ENCODE measurements around the gene MTHFD1. TPM values are rescaled to one million over a fixed set of nuclear protein-coding genes. Genes with fewer than 3 reads are reported as not detected.

The MTHFD1 gene
- polyA plus RNA-seq, 3 donors, result 11.8 to 21.3 (median 14.3) TPM

DNA sequence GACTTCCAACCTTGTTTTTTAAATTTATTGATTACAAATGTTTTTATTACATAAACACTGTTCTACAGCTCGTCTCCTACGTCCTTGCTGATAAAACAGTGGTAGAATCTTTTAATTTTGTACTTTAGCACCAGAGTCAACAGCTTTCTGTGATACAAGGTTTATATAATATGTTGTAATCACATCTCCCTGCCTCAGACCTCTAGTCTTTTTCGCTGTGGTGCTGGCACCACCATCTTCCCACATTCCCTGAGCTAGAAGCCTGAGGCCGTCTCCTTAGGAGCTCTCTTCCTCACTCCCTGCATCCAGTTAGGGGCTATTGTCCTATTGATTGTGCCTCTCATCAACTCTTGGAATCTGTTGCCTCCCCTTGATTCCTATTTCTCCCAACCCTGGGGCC lies 17.1 kb downstream of the MTHFD1 start:
- Histone ChIP-seq H3K79me2 (ENCODE audit: insufficient read depth, low read length) (no peaks in the 10 kb centered on the region), H3K9ac (ENCODE audit: insufficient read depth, low read length, poor library complexity, severe bottlenecking) (no peak overlapping the region), H3K27ac (ENCODE audit: low read depth in 1 of 2, low read length in 2 of 2) (no peak overlapping the region), H3K4me2 (replicated peaks; ENCODE audit: extremely low read depth, low read length, poor library complexity, severe bottlenecking) (no peak overlapping the region), H3K4me1 (ENCODE audit: control insufficient read depth in 1 of 2, insufficient read depth in 2 of 2, low read length in 2 of 2) (no peaks in the 10 kb centered on the region), H3K27me3 (ENCODE audit: control insufficient read depth in 2 of 2, insufficient read depth in 2 of 2, low read length in 2 of 2) (no peaks in the 10 kb centered on the region), H3K36me3 (replicated peaks in 1 of 2; ENCODE audit: control insufficient read depth in 1 of 2, insufficient read depth in 2 of 2, low read length in 2 of 2) (peaks cover 5 to 48% of the 10 kb centered on the region in 2 donors), H3K9me3 (replicated peaks in 1 of 2; ENCODE audit: control insufficient read depth in 1 of 2, insufficient read depth in 1 of 2, low read length in 2 of 2) (no peaks in the 10 kb centered on the region), H4K20me1 (ENCODE audit: insufficient read depth, low read length) (no peaks in the 10 kb centered on the region), H2AFZ (ENCODE audit: insufficient read depth, low read depth, low read length, poor library complexity, severe bottlenecking) (no peak overlapping the region), H3K4me3 (replicated peaks in 1 of 3; ENCODE audit: low read depth in 2 of 3, low read length in 3 of 3) (no peak overlapping the region)
- 100% methylated on average over 1 of the region's 4 CpGs for WGBS (ENCODE audit: insufficient coverage)
- Mint-ChIP-seq H3K4me1 (no peaks in the 10 kb centered on the region), H3K4me3 (no peak overlapping the region), H3K27me3 (ENCODE audit: low read depth in 3 of 3) (peaks cover 0 to 5% (median 0%) of the 10 kb centered on the region in 3 donors), H3K9me3 (no peaks in the 10 kb centered on the region), H3K27ac (no peak overlapping the region), H3K36me3 (peaks cover 29 to 41% of the 10 kb centered on the region in 2 donors)
- intact Hi-C loops (cut with micrococcal nuclease), result no loop called here
- DNase-seq, result no peak
- TF ChIP-seq, protein P1, sequence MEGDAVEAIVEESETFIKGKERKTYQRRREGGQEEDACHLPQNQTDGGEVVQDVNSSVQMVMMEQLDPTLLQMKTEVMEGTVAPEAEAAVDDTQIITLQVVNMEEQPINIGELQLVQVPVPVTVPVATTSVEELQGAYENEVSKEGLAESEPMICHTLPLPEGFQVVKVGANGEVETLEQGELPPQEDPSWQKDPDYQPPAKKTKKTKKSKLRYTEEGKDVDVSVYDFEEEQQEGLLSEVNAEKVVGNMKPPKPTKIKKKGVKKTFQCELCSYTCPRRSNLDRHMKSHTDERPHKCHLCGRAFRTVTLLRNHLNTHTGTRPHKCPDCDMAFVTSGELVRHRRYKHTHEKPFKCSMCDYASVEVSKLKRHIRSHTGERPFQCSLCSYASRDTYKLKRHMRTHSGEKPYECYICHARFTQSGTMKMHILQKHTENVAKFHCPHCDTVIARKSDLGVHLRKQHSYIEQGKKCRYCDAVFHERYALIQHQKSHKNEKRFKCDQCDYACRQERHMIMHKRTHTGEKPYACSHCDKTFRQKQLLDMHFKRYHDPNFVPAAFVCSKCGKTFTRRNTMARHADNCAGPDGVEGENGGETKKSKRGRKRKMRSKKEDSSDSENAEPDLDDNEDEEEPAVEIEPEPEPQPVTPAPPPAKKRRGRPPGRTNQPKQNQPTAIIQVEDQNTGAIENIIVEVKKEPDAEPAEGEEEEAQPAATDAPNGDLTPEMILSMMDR (IDR thresholded peaks at IDR 0.05), result no peak

- H3K27ac Mint-ChIP-seq, result peak overlapping the region in 2 of 7 donors; percentile 25 to 52
- DNase-seq, result no peak
- TF ChIP-seq, protein P1 (IDR thresholded peaks at IDR 0.05), result no peak
- no peak overlapping the region for H3K4me3 Mint-ChIP-seq
- no peaks in the 10 kb centered on the region for H3K79me2 ChIP-seq (ENCODE audit: insufficient read depth, low read length)
- intact Hi-C loops (cut with micrococcal nuclease), result no loop called here
- no peak overlapping the region for H3K9ac ChIP-seq (ENCODE audit: insufficient read depth, low read length, poor library complexity, severe bottlenecking)
- no peaks in the 10 kb centered on the region for H3K27me3 ChIP-seq (ENCODE audit: control insufficient read depth in 2 of 2, insufficient read depth in 2 of 2, low read length in 2 of 2)
- peaks cover 3 to 57% of the 10 kb centered on the region in 2 donors for H3K36me3 ChIP-seq (replicated peaks in 1 of 2; ENCODE audit: control insufficient read depth in 1 of 2, insufficient read depth in 2 of 2, low read length in 2 of 2)
- no peak overlapping the region for H3K27ac ChIP-seq (ENCODE audit: low read depth in 1 of 2, low read length in 2 of 2)
- no peaks in the 10 kb centered on the region for H4K20me1 ChIP-seq (ENCODE audit: insufficient read depth, low read length)
- H3K27me3 Mint-ChIP-seq (ENCODE audit: low read depth in 3 of 3), result peaks cover 0 to 5% (median 1%) of the 10 kb centered on the region in 3 donors
- no peaks in the 10 kb centered on the region for H3K9me3 Mint-ChIP-seq
- H3K4me2 ChIP-seq (replicated peaks; ENCODE audit: extremely low read depth, low read length, poor library complexity, severe bottlenecking), result no peak overlapping the region
- H3K4me1 ChIP-seq (ENCODE audit: control insufficient read depth in 1 of 2, insufficient read depth in 2 of 2, low read length in 2 of 2), result no peaks in the 10 kb centered on the region
- H3K4me1 Mint-ChIP-seq, result no peaks in the 10 kb centered on the region
- no CpG with 5 or more reads among the region's 2 CpGs for WGBS (ENCODE audit: insufficient coverage)
- H2AFZ ChIP-seq (ENCODE audit: insufficient read depth, low read depth, low read length, poor library complexity, severe bottlenecking), result no peak overlapping the region
- no peak overlapping the region for H3K4me3 ChIP-seq (replicated peaks in 1 of 3; ENCODE audit: low read depth in 2 of 3, low read length in 3 of 3)
- no peaks in the 10 kb centered on the region for H3K9me3 ChIP-seq (replicated peaks in 1 of 2; ENCODE audit: control insufficient read depth in 1 of 2, insufficient read depth in 1 of 2, low read length in 2 of 2)
- peaks cover 34 to 47% of the 10 kb centered on the region in 2 donors for H3K36me3 Mint-ChIP-seq
Measured at GRCh38 chr14:64407329-64407728, 19.2 kb downstream of the MTHFD1 start.

Measured in CD14-positive monocyte (primary cell).